HG03521 (cell line): ENCODE data around the gene ZMIZ2.
A peak's percentile ranks its signal among the peaks of the same experiment; 100 is the strongest.

Source experiments
- ATAC-seq: cut with Tn5 transposase; IDR thresholded peaks from one replicate; pipeline ENCODE4 v1.9.1; 2021; ENCODE audit warnings: mild to moderate bottlenecking, moderate library complexity; ENCODE audit not compliant: unreplicated experiment

ZMIZ2 gene

DNA sequence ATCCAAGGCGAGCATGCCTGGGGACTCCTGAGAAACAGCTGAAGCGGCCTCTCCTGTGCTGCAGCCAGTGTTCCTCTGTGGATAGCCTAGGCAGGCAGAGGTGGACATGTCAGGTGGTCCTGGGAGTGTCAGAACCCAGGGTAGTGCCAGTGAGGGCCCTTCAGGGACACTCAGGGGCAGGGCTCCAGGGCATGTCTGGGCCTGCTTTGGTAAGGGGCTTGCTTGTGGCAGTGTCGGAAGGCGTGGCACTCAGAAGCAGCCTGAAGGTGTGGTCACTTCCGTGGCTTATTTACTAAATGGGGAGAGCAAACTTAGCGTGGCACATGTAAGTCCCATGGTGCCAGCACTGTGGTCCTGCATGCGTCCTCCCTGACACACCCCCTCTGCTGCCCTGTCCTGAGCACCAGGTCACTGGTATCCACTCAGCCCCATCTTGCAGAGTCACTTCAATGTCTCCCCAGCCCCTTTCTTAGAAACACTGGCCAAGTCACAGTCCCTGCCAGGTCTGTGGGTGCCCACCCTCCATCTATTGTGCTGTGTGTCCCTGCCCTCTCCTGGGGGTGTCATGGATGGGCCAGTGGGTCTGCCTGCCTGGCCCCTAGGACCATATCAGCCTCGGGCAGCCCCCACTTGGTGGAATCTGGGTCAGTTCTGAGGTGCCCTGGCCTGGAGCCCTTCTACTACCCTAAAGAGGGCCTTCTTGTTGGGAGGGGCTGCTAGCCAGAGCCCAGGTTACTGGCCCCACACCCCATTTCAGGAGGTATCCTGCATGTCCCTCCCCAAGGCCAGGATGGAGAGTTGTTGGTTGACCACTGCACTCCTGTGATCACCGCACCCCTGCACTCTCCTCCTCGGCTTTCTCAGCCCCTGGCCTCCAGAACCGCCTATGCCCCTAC lies 6.4 kb downstream of the ZMIZ2 start:
- no peak for ATAC-seq

DNA sequence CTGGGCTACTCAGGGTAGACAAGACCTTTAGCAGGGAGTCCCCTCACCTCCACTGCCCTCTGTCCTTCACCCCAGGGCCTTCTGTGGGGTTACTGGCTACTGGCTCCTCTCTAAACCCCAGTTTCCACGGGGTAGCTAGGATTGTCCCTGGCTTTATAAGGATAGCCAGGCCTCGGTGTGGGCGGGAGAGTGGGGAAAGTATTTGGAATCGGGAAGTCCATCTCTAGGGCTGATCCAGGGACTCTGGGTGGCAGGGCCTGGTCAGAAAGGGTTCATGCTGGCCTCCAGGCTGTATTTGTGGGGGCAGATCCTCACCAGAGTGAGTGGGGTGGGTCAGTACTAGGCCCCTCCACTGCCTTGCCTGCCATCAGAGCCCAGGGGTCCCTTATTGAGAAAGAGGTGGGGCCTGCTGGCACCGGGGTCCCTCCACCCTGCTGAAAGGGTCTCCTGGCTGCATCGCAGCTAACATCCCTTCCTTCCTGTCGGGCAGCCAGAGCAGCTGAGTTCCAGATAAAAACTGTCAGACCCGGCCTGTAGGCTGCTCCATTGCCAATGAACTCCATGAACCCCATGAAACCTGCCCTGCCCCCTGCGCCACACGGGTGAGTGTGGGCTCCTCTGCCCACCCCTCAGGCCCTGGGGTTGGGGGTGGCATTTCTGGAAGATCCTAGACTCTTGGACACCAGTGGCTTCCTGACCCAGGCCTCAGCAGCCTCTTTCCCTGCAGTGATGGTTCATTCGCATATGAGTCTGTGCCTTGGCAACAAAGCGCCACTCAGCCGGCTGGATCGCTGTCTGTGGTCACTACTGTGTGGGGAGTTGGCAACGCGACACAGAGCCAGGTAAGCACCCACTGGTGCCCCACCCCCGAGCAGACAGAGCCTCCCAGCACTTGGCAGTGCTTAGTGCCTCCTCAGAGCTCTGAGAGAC lies 7.3 kb downstream of the ZMIZ2 start:
- ATAC-seq, result no peak

DNA sequence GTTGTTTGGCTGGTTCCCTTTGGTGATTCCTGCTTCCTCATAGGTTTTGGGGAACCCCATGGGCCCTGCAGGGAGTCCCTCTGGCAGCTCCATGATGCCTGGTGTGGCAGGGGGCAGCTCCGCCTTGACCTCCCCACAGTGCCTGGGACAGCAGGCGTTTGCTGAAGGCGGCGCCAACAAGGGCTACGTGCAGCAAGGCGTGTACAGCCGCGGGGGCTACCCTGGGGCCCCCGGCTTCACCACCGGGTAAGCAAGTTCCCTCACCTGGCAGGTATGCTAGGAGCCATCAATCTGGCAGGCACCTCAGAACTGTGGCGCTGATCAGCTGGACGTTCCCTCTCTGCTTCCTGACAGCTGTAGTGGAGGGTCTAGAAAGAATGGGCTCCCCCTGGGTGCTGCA lies 8.3 kb downstream of the ZMIZ2 start:
- ATAC-seq, result no peak

DNA sequence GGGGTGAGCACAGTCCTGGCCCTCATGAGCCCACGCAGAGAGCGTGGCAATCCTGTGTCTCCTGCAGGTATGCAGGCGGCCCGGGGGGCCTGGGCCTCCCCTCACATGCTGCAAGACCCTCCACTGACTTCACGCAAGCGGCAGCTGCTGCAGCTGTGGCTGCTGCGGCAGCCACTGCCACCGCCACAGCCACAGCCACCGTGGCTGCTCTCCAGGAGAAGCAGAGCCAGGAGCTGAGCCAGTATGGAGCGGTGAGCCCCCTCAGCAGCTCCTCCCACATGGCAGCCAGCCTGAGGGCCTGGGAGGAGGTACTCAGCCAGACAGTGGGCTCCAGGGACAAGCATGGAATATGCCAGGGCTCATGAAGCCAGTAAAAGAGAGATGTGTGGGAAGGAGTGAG lies 8.7 kb downstream of the ZMIZ2 start:
- ATAC-seq, result no peak

DNA sequence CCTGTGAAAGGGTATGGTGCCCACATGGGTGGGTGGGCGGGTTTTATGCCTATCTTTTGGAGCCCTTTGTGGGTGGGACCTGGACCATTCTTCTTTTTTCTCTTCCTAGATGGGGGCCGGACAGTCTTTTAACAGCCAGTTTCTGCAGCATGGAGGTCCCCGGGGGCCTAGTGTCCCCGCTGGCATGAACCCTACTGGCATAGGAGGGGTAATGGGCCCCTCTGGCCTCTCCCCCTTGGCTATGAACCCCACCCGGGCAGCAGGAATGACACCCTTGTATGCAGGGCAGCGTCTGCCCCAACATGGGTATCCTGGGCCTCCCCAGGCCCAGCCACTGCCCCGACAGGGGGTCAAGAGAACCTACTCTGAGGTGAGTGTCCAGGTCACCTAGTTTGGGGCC lies 9.1 kb downstream of the ZMIZ2 start:
- ATAC-seq, result no peak

DNA sequence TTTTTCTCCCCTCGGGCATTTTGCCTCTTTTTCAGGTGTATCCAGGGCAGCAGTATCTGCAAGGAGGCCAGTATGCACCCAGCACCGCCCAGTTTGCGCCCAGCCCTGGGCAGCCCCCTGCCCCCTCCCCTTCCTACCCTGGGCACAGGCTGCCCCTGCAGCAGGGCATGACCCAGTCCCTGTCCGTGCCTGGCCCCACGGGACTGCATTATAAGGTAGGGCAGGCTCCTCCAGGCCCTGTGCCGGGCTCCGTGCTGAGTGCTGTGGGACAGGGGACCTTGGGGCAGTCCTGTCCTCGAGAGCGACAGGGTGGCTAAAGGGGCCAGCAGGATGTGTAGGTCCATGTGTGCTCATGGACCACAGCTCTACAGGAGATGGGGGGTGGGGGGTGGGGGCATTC lies 10.6 kb downstream of the ZMIZ2 start:
- ATAC-seq, result no peak

DNA sequence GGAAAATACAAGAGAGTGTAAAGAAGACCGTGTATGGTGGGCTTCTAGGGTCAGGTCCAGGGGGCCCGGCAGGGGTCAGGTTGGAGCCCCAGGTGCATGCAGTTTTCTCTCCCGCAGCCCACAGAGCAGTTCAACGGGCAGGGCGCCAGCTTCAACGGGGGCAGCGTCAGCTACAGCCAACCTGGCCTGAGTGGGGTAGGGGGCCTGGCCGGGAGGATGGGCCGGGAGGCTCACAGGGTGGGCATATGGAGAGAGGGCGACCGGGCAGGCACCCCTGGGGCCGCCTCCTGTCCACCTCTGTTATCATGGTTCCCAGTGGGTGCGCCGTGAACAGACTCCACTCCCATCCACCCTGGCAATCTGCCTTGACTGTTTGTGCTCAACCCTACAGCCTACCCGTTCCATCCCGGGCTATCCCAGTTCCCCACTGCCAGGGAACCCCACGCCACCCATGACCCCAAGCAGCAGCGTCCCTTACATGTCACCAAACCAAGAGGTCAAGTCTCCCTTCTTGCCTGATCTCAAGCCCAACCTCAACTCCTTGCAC lies 11.5 kb downstream of the ZMIZ2 start:
- no peak for ATAC-seq

DNA sequence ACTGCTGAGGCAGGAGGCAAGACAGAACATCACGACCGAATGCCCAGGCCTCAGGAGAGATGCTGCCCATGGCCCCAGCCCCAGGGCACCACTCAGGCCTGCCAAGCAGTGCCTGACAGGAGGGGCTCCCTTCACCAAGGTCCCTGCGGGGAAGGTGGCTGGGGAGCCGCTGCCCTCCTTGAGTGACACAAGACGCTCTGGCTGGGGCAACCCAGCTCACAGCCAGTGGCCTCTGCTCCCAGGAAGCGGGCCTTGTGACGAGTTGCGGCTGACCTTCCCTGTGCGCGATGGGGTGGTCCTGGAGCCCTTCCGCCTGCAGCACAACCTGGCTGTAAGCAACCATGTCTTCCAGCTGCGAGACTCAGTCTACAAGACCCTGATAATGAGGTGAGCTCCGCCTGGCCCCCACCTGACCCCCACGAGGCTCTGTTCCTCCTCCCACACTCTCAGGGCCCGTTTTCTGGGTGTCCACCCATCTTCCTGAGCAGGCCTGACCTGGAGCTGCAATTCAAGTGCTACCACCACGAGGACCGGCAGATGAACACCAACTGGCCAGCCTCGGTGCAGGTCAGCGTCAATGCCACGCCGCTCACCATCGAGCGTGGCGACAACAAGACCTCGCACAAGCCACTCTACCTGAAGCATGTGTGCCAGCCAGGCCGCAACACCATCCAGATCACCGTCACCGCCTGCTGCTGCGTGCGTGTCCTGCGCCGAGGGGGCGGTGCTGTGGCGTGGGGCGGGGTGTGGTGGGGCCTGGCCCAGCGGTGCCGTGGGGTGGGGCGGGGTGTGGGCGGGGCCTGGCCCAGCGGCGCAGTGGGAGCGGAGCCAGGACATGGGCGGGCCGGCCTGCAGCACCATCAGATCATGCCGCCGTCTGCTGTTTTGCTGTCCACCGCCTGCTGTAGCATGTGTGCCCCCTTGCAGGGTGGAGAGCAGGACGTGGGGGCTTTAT lies 12.8 kb downstream of the ZMIZ2 start:
- ATAC-seq, result no peak

DNA sequence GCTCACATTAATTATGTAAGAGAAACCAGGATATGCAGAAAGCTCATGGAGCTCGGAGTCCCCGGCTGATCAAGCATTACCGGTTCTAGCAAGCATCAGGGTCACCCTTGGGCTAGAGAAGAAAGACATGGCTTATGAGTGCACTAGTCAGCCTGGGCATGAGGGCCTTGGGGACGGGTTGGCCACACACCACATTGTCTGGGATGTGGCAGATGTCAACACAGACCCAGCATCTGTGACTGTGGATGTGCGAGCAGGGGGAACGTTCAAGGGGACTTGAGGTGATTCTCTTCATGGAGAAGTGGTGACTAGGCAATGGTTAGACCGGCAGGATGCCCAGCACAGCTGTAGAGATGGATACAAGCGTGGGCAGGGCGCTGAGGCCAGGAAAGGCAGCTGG lies 13.7 kb downstream of the ZMIZ2 start:
- ATAC-seq, result no peak

DNA sequence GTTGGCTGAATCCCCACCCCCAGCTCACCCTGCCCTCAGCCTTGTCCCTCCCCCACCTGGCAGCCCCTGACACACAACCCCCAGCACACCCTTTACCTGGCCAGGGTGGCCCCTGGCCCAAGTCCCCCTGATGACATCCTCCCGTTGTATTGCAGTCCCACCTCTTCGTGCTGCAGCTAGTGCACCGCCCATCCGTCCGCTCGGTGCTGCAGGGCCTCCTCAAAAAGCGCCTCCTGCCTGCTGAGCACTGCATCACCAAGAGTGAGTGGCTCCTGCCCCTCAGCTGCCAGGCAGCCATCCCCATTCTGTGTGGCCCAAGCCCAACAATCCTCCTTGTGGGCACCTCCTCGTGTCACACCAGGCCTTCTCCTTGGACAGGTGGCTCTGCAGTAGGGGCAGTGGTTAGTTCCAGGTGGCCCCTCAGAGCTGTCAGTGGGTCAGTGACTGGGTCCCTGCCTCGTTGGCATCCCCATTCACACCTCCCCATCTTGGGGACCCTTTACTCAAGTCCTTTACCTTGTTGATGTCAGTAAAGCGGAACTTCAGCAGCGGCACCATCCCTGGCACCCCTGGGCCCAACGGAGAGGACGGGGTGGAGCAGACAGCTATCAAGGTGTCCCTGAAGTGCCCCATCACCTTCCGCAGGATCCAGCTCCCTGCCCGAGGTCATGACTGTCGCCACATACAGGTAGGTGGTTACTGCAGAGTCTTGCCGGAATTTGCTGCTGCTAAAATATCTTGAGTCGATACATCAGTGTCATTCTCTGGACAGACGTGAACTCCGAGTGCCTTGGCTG lies 14.3 kb downstream of the ZMIZ2 start:
- ATAC-seq, result no peak

DNA sequence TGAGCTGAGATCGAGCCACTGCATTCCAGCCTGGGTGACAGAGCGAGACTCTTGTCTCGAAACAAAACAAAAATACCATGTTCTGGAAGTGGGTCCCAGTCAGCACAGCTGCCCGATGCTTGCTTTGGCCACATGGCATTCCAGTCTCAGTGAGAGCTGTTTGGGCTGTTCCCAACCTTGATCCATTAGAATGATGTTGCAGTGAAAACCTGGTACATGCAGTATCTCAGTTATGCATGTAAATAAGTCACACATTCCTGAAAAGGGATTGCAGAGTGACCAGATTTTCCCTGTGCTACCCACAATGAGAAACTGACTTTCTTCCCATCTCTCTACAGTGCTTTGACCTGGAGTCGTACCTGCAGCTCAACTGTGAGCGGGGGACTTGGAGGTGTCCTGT lies 15.4 kb downstream of the ZMIZ2 start:
- no peak for ATAC-seq

DNA sequence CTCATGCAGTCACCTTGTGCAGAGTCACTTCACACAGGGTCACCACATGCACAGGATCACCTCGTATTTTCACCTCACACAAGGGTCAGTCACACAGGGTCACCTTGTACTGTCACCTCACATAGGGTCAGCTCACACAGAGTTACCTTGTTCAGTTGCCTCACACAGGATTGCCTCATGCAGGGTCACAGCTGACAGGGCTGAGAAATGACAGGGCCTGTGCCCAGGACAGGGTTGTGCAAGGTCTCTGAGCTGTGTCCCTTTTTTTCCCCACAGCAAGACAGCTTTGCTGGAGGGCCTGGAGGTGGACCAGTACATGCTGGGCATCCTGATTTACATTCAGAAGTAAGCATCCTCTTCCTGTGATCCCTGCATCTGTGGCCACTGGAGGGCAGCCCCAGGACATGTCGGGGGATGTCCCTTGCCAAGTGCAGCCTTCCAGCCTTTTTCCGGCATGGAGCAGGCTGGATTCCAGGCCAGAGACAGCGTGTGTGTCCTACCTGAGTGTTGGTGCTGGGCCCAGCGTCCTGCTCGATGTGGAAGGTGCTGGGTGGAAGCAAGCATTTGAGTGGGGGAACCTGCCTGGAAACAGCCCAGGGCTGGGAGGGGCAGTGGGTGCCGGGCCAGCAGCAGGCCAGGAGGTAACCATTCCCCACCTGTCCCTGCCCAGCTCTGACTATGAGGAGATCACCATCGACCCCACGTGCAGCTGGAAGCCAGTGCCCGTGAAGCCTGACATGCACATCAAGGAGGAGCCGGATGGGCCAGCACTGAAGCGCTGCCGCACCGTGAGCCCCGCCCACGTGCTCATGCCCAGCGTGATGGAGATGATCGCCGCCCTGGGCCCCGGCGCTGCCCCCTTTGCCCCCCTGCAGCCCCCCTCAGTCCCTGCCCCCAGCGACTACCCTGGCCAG lies 16.3 kb downstream of the ZMIZ2 start:
- ATAC-seq, result no peak

DNA sequence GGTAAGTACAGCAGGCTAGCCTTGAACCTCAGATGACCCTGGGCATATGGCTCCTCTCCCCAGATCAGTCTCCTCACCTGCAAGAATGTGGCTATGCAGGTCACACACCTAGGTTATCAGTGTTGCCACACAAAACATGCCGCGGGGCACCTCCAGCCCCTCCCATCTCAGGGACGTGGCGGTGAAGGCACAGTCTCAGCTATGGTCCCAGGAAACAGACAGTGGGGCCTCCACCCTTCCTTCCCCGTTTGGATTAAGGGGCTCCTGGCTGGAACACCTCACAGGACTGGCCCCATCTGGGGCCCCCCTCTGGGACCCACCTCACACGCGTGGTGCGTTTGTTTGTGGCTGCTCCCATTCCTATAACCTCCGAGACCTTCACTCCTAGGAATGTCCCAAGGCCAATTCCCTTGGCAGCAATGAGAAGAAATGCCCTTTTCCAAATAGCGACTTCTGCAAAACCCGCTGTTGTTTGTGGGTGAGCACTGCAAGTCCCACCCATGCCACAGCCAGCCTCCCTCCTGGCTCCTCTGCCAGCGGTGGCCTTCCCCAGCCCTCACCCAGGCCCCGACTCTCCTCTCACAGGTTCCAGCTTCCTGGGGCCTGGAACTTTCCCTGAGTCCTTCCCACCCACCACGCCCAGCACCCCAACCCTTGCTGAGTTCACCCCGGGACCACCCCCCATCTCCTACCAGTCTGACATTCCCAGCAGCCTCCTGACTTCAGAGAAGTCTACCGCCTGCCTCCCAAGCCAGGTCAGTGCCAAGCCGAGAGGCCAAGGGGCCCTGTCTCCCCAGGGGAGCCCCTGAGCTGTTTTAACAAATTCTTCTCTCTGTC lies 17.1 kb downstream of the ZMIZ2 start:
- ATAC-seq, result no peak

DNA sequence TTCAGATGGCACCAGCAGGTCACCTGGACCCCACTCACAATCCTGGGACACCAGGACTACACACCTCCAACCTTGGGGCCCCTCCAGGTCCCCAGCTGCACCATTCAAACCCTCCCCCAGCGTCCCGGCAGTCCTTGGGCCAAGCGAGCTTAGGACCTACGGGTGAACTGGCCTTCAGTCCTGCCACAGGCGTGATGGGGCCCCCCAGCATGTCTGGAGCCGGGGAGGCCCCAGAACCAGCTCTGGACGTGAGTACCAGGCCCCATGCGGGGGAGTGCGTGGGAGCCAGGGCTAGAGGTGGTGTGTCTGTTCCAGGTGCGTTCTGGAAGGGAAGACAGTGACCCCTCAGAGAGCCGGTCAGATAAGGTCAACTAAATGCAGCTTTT lies 17.8 kb downstream of the ZMIZ2 start:
- no peak for ATAC-seq

DNA sequence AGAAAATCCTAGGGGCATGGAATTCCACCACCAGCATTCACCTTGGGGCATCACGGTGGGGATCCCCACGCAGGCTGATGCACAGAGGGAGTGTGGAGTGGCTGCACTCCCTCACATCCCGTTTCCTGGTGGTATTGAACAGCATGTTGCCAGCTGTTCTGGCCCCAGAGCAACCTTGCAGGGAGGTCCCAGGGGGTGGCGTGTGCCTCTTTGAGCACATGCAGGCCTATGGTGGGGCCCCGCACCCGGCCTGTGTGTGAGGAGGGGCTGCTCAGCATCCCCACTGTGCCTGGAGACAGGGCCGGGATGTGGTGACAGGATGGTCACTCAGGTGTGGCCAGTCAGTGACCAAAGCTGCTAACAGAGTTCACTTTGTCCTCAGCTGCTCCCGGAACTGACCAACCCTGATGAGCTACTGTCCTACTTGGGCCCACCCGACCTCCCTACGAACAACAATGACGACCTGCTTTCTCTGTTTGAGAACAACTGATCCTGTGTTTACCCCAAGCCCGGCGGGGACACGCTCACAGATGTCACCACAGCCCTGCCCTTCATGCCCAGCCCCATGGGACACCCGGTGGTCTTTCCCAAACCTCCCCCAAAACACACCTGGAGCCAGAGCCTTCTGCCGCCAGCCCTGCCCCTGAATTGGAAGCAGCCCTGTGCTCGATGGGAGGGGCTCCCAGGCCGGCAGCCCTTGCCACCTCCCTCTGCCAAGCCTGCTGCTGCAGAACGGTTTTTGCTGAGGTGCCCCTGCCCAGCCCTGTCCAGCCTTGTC lies 18.7 kb downstream of the ZMIZ2 start:
- no peak for ATAC-seq

DNA sequence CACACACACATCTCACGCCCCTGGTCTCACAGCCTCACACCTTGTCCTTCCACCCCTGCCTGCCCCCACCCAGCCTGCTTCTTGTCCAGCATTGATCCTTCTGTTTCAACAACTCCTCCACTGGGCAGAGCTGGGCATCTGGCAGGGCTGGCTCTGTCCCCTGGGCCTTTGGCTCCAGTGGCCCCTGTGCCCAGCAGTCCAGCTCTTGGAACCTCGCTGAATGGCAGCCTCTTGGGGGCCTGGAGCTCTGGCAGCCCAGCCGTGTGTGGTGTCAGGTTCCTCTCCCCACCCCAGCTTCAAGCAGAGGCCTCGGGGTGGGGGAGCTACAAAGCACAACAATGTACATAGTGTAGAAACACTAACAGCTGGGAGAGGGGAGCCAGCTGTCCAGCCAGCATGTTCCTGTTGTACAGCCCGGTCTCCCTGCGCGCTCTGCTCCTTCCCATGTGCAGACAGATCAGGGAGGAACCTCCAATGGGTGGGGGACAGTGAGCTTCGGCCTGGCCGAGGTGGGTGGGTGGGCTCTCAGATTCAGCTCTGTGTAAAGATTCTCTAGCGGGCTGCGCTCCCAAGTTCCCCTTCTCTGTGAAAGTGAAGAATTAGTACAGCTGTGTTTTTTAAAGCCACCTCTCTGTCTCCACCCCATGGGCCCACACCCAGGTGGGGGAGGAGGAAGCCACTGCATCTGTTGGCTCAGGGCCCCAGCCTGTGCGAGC lies 19.4 kb downstream of the ZMIZ2 start:
- peak; percentile 48 for ATAC-seq
